GM19193 (cell line): ENCODE results near the gene CLDND2.

ENCODE experiments used
- POLR2A ChIP-seq: IDR thresholded peaks from 4 replicates; pipeline ENCODE4 v1.6.1; 2011; ENCODE audit not compliant: insufficient read depth, insufficient read length; ENCODE audit errors: extremely low read depth

CLDND2 gene

DNA sequence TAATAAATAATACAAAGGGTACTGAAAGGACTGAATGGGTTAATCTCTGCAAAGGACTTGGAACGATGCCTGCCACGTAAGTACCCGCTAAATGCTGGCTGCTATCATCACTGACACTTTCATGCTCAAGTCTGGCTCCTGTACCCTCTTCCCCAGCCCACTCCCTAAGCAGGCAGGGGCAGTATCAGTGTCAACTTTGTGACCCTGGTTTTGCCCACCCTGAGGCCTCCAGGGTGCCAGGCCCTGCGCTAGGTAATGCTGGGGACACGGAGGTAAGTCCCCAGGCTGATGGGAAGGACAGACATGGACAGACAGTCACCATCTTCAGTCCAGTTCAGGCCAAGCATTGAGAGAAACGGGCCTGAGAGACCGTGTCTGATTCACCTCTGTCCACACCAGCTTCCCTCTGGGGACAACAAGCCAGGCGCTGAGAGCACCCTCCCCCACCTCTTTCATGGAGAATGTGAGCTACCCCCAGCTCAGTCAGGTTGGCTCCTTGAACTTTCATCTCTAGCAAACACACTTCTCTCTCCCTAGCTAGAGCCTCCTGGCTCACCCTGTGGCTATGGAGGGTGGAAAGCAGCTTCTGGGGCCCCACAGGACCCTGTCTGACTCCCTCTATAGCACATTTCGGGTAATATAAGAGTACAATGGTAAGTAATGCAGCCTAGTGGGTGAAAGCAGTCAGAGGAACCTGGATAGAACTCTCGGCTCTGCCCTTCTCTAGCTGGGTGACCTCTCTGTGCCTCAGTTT lies 3.4 kb downstream of the CLDND2 start:
- no peak for TF ChIP-seq POLR2A

DNA sequence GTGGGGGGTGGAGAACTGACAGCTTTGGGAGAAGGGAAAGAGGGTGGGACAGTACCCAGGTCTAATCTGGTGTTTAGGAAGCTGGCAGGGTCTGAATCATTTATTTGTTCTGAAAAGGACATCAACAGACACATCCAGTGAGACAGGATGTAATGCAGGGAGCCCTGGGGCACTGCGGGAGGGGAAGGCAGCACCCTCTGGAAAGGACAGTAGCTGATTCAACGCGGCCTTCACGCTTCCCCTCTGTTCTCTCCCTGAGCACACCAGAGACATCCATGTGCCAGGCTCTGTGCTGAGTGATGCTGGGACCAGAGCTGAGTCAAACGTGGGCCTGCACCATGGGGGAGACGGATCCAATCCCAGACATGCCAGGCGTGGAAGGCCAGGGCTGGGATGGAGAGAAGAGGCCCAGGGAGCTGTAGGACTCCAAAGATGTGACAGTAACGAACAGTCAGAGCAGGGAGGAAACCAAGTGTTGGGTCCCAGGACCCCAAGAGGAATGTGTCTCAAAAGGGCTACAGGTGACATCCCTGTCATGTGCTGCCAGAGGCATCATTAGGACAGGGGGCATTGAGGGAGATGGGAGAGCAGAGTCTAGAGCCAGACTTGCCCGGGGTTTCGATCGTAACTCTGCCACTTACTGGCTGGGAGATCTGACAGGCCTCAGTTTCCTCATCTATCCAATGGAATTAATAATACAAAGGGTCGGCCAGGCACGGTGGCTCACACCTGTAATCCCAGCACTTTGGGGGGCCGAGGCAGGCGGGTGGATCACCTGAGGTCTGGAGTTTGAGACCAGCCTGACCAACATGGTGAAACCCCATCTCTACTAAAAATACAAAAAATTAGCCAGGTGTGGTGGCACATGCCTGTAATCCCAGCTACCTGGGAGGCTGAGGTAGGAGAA lies 4.3 kb downstream of the CLDND2 start:
- no peak for TF ChIP-seq POLR2A

DNA sequence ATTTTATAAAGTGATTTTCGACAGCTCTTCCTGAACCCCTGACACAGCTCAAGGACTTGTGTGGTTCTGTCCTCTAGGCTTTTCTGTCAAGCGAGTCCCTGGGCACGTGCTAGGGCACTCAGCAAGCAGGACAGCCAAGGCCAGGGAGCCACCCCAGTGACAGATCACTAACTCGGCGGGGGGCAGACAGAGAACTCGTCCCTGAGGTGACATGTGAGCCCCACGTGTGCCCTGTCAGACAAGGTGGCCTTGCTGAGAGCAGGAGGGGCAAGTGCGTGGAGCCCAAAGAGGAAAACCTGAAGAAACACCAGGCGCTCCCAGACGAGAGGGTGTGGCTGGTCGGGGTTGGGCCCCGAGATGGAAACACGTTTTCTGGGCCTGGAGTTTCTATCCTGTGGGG lies 7.6 kb downstream of the CLDND2 start:
- TF ChIP-seq POLR2A, result no peak

DNA sequence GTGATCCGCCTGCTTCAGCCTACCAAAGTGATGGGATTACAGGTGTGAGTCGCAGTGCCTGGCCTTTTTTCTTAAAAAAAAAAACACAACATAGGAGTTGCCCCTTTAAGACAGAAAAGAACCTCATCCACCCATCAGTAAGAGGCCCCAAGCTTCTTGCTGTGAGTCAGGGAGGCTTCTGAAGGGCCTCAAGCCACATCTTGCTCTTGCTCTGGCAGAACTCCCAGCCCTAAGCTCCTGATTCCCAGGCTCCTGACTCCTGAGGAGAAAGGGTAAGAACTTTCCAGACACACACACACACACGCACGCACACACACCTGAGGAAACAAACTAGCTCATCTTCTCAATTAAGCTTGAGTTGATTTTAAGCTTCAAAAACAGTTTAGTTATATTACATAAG lies 9.5 kb downstream of the CLDND2 start:
- no peak for TF ChIP-seq POLR2A

DNA sequence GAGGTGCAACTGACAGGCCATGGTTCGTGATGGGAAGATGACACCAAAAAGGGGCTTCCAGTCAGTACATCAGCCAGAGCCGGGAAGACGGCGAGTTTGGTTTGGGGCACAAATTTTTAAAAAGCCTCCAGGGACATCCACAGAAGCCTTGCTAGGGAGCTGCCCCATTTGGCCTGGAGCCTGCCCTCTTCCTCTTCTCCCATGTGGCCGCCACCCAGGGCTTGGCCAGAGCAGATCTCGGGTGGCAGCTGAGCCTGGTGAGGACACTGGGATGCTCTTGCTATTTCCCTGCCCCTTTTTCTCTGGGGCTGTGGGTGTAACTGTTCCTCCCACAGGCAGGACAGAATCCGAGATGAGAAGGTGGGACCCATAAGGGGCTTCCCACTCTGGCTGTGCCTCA lies 10.9 kb downstream of the CLDND2 start:
- TF ChIP-seq POLR2A, result no peak

DNA sequence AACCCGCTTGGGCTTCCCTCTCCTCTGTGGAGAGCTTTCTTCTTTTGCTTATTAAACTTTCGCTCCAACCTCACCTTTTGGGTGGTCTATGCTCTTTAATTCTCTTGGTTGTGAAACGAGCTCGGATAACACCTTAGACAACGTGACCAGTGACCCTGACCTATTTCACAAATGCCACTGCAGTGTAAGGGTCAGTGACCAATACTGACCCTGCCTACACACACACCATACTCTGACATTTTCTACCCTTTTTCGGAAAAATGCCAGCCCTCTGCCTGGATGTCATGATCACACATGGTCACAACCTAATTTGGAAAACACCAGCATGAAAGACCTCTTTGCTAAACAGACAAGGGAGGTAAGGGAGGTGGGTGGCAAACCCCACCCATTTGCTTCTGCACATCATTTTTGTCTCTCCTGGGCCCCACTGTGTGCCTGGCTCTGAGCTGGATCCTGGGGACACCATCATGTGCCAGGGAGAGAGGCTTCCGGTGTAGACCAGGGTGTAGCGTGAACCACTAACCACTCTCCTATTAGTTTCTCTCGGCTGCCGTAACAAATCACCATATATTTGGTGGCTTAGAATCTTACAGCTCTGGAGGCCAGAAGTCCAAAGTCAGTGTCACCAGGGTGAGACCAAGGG lies 12.5 kb downstream of the CLDND2 start:
- TF ChIP-seq POLR2A, result no peak

DNA sequence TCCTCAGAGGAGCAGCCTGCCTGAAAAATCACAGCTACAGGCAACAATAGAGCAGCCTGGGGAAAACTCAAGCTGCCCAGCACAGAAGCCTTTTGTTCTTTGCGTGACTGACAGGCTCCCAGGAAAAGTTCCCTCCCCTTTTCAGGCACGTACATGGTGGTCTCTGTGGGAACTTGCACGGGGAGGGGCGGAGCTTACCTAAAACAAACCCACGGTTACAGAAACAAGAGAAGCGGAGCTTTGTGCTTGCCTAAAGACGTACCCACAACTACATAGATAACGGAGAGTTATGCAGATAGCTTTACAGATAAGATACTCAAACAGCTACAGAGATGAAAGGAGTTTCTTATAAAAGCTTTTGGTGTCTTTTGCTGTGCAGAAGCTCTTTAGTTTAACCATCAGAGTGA lies 14.1 kb downstream of the CLDND2 start:
- TF ChIP-seq POLR2A, result no peak

DNA sequence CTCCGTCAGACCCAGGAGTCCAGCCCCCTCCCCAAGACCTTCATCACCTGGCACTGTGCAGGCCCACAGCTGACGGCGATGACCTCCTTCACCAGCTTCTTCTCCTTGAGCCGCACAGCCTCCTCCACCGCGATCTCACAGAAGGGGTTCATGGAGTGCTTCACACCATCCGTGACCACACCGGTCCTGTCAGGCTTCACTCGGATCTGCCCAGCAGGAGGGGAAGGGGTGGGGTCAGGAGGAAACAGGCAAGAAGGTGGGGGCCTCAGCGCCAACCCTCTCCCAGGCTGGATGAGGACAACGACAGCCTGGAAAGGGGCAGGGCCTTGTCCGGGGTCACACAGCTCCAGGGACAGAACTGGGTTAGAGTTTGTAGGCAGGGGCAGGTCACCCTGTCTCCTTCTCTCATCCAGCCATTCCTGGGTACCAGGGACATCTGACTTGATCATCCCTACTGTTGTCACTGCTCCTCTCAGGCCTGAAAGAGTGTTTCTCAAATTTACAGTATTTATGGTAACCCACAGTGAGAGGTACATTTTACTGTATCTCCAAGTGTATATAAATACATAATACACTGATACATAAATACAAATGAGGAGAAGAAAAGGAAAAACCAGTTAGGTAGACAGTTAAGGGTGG lies 14.6 kb downstream of the CLDND2 start:
- no peak for TF ChIP-seq POLR2A

DNA sequence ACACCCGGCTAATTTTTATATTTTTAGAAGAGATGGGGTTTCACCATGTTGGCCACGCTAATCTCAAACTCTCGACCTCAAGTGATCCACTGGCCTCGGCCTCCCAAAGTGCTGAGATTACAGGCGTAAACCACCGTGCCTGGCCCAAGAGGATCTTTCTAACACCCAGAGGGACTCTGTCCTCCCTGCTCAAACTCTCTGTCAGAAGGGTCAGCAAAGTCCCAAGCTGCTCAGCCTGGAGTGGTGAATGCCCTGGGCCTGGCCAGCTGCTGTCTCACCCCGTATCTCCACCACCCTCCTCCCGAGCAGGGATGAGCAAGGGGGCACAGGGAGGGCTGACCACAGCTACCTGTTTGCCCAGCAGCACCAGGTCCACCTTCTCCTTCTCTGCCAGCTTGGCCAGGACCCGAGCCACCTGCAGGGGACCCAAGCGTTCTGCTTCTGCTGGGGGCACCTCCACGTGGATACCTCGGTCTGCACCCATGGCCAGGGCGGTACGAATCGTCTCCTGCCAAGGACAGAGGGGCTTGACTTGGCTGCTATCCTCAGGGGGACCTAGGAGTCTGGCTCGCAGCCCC lies 15.9 kb downstream of the CLDND2 start:
- no peak for TF ChIP-seq POLR2A

DNA sequence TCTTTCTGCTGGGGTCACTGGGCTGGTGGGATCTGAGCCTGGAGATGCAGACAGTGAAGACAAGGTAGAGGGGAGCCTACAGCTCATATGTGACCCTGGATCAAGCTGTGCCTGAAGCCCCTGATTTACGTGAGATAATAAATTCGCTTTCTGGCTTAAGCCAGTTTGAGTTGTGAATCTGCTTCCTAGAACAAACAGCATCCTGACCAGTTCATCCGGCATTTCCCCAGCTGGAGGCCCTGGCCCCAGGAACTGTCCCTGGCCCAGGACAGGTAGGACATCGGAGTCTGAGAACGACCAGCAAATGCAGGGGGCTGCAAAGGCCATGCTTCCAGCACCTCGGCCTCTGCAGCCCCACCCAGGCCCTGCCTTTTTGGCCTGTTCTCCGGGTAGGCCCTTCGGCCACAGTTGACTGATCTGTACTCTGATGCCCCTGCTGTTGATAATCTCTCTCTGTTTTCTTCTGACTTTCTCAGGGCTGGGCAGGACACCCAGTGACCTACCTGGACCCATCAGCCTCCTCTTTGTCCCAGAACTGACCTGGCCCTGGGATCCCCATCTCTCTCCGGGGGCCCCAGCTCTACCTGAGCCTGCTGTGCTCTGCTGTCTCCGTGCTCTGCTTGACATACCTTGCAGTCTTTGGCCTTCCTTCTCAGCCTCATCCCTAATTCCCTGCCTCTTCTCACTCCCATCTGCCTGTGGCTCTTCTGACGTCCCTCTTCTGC lies 17.4 kb downstream of the CLDND2 start:
- no peak for TF ChIP-seq POLR2A

DNA sequence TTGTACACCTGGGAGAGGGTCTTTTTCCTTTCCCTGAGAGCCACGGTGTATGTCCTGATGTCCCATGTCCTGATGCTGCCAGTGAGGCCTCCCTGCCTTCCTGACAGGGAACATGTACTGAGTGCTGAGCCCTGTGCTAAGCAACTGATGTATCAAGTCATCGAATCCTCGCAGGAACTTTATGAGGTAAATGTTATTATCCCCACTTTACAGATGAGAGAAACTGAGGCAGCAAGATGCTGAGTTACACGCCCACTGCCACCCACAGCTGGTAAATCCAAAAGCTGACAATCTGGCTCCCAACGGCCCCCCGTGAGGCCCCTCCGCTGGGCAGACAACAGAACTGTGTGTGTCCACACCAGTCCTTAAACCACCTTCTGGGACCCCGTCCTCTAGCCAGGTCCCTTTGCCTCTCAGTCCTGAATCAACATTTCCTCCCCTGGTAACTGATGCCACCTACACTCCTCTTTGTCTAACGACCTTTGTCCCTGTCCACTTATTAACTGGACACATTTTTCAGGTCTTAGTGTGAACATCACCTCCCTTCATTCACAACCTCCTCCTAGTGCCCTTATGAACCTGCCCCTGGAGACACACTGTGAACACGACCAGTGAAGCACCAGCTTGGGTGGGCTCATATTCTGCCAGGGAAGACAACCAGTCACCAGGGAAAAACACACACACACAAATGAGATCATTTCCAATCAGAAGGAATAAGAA lies 21.4 kb downstream of the CLDND2 start:
- TF ChIP-seq POLR2A, result no peak

DNA sequence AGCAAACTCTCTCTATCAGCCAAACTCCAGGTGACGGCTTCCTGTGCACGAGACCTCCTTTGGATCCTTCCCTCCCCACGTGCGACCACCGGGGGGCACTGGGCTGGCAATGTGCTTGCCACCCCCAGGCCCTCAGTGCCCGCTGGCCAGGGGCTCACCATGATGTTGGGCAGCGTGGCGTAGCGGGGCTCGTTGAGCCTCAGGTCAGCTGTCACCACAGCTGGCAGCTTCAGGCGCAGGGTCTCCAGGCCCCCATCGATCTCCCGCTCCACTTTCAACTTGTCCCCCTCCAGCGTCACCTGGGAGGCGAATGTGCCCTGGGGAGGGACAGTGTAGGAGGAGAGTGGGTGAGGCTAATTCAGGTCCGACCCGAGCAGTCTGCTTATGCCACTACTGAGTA lies 22.1 kb downstream of the CLDND2 start:
- no peak for TF ChIP-seq POLR2A

DNA sequence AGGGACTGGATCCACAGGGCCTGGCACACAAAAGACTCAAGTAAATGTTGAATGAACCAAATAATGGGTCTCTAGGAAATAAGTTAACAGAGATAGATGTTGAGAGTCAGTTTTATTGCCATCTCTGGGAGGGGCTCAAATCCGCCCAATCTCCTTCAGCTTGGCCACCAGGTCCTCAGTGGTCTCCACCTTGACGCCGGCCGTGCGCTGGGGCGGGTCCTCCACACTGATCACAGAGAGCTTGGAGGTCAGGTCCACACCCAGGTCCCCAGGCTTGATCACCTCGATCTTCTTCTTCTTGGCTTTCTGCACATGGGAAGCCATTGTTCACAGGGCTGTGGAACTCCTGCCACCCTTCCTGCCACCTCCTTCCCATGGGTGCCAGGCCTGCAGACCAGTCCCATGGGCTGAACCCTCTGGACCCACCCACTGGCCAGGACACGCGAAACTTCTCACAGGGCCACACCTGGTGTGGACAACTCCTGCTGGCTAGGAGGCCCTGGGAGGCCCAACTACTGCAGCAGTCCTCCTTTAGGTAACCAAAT lies 23.7 kb downstream of the CLDND2 start:
- no peak for TF ChIP-seq POLR2A
